Stomach smooth muscle (tissue), 2 donors: ENCODE data around the gene GRSF1.

Experiments
- H3K27ac ChIP-seq: one replicate; pipeline ENCODE4 v1.7.0; 2013; ENCODE audit warnings: mild to moderate bottlenecking, low read length, inconsistent platforms
- H3K27me3 ChIP-seq, 2 donors: one replicate each; pipeline ENCODE4 v1.7.0; 2013; ENCODE audit warnings: low read length in 2 of 2; ENCODE audit not compliant: insufficient read depth in 2 of 2, control insufficient read depth in 1 of 2
- H3K36me3 ChIP-seq, 2 donors: one replicate each; pipeline ENCODE4 v1.7.0; 2013; ENCODE audit warnings: low read length in 2 of 2; ENCODE audit not compliant: control insufficient read depth in 2 of 2, insufficient read depth in 2 of 2
- H3K4me1 ChIP-seq: one replicate; pipeline ENCODE4 v1.7.0; 2013; ENCODE audit warnings: low read length; ENCODE audit not compliant: control insufficient read depth, insufficient read depth
- H3K4me3 ChIP-seq, 2 donors: one replicate each; pipeline ENCODE4 v1.7.0; 2013; ENCODE audit warnings: low read length in 2 of 2
- H3K9ac ChIP-seq, 2 donors: one replicate each; pipeline ENCODE4 v1.7.0; 2013; ENCODE audit warnings: low read length in 2 of 2, mild to moderate bottlenecking in 1 of 2
- H3K9me3 ChIP-seq, 2 donors: one replicate each; pipeline ENCODE4 v1.7.0; 2013; ENCODE audit warnings: low read length in 2 of 2; ENCODE audit not compliant: control insufficient read depth in 2 of 2
- donor health status: healthy.
- donor health status: Pancreatic carcinoma.

The GRSF1 gene

DNA sequence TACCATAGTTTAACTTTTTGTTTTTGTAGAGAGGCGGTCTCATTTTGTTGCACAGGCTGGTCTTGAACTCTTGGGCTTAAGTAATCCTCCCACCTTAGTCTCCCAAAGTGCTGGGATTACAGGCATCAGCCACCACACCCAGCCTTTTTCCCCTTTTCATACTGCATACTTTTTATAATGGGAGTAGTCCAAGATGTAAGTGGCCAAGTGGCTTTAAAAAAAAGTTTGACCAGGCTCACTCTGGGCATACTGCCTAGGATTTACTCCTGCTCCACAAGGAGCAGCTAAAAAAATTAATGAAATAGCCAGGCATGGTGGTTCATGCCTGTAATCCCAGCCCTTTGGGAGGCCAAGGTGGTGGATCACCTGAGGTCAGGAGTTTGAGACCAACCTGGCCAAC, 6.0 kb downstream of the GRSF1 start:
- H3K9me3 ChIP-seq: no peaks in the 10 kb centered on the region
- H3K4me3 ChIP-seq: no peak overlapping the region
- H3K27me3 ChIP-seq: no peaks in the 10 kb centered on the region
- peaks cover 20% of the 10 kb centered on the region for H3K4me1 ChIP-seq
- no peak overlapping the region for H3K9ac ChIP-seq
- H3K27ac ChIP-seq: no peak overlapping the region
- peaks cover 22 to 27% of the 10 kb centered on the region in 2 donors for H3K36me3 ChIP-seq

DNA sequence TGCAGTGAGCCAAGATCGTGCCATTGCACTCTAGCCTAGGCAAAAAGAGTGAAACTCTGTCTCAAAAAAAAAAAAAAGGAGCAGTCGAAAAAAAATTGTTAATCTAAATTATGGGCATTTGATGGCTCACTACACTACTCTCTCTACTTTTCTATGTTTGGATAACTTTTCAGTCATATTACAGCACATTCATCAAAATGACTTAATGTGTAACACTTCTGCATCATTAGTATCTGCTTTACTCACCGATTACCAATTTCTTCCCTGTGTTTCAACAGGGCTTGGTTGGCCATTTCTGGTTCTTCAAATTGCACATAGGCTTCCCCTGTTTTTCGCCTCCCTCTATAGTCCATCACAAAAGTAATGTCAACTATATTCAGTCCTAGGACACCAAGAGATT, 8.4 kb downstream of the GRSF1 start:
- Histone ChIP-seq H3K4me1 (no peaks in the 10 kb centered on the region), H3K9me3 (no peaks in the 10 kb centered on the region), H3K36me3 (peaks cover 29 to 31% of the 10 kb centered on the region in 2 donors), H3K9ac (no peak overlapping the region), H3K4me3 (no peak overlapping the region), H3K27ac (no peak overlapping the region), H3K27me3 (no peaks in the 10 kb centered on the region)

DNA sequence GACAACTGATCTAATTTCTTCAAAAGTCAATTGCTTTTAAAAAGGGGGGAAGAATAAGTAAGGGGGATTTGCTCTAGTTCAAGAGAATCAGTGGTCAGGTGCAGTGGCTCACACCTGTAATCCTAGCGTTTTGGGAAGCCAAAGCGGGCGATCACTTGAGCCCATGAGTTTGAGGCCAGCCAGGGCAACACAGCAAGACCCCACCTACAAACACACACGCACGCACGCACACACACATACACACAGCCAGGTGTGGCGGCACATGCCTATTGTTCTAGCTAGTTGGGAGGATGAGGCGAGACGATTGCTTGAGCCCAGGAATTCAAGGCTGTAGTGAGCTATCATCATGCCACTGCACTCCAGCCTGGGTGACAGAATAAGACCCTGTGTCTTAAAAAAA, 9.6 kb downstream of the GRSF1 start:
- Histone ChIP-seq H3K9me3 (no peaks in the 10 kb centered on the region), H3K36me3 (peaks cover 38 to 41% of the 10 kb centered on the region in 2 donors)

DNA sequence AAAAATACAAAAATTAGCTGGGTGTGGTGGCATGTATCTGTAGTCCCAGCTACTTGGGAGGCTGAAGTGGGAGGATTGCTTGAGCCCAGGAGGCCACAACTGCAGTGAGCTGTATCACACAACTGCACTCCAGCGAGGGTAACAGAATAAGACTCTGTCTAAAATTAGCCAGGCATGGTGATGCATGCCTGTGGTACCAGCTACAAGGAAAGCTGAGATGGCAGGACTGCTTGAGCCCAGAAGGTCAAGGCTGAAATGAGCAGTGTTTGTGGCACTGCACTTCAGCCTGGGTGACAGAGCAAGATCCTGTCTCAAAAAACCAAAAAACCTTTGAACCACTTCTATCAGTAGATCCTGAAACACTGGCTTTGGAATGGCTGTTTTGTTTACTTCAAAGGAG, 10.2 kb downstream of the GRSF1 start:
- H3K4me3 ChIP-seq: no peak overlapping the region
- no peaks in the 10 kb centered on the region for H3K9me3 ChIP-seq
- peaks cover 39 to 42% of the 10 kb centered on the region in 2 donors for H3K36me3 ChIP-seq
- no peaks in the 10 kb centered on the region for H3K4me1 ChIP-seq
- H3K27ac ChIP-seq: no peak overlapping the region
- H3K9ac ChIP-seq: no peak overlapping the region
- H3K27me3 ChIP-seq: no peaks in the 10 kb centered on the region

More for the DNA sequence above, 9.6 kb downstream of the GRSF1 start:
- no peaks in the 10 kb centered on the region for H3K4me1 ChIP-seq
- H3K27me3 ChIP-seq: no peaks in the 10 kb centered on the region
- no peak overlapping the region for H3K9ac ChIP-seq
- H3K27ac ChIP-seq: no peak overlapping the region
- H3K4me3 ChIP-seq: no peak overlapping the region

DNA sequence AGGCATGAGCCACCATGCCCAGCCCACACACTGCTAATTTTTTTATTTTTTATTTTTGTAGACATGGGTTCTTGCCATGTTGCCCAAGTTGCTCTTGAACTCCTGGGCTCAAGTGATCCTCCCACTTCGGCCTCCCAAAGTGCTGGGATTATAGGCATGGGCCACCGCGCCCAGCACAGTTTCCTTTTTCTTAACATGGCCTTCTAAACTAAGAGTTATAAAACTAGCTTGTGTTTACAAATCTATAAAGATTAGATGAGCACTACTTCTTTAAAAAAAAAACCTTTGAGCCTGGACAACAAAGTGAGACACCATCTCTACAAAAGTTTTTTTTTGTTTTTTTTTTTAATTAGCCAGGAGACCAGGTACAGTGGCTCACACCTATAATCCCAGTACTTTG, 10.7 kb downstream of the GRSF1 start:
- Histone ChIP-seq H3K9me3 (no peaks in the 10 kb centered on the region), H3K27ac (no peak overlapping the region), H3K27me3 (no peaks in the 10 kb centered on the region), H3K36me3 (peaks cover 39 to 42% of the 10 kb centered on the region in 2 donors), H3K4me1 (no peaks in the 10 kb centered on the region), H3K9ac (no peak overlapping the region), H3K4me3 (no peak overlapping the region)

DNA sequence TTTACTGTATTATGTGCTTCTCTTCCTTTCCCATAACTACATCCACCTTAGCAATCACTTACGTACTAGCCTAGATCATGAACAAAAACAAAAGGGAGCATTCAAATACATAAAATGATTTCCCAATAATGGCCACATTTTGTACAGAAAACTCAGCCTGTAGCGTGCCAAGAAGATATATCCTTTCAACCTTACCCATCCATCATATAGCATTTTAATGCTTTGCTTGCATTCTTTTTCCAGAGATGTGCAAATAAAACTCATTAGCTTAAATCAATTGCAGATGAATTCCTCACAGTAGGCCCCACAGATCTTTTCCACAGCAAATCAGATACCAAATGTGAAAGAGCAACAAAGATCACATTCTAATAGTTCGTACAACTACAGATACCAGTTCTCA, 20.8 kb downstream of the GRSF1 start:
- Histone ChIP-seq H3K9ac (no peak overlapping the region), H3K36me3 (peaks cover 16 to 21% of the 10 kb centered on the region in 2 donors), H3K27me3 (no peaks in the 10 kb centered on the region), H3K4me1 (no peaks in the 10 kb centered on the region), H3K9me3 (no peaks in the 10 kb centered on the region), H3K27ac (no peak overlapping the region), H3K4me3 (no peak overlapping the region)

DNA sequence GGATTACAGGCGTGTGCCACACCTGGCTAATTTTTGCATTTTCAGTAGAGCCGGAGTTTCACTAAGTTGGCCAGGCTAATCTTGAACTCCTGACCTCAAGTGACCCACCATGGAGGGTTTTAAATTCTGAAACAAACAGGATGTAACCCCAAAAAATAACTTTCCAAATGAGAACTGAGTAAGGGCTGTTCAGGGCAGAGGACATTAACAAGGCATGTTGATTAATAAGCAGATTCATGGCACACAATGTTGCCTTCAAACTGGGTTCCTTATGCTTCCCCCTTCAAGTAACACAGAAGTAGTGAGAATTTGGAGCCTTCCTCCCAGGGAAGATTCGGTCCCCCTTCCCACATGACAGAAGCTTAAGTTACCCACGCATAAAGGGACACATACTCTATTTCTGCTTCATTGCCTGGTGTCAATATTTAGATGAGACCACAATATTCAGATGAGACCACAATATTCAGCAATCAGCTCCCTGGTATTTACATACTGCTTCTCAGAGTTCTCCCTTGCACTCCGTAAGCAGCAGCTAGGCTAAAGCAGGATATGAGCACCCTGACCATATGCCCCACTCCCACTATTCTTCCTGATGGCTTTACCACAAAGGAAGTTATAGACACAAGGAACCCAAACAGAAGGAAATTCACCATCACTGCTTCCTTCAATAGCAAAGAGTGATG, 21.4 kb downstream of the GRSF1 start:
- Histone ChIP-seq H3K9me3 (no peaks in the 10 kb centered on the region), H3K4me1 (no peaks in the 10 kb centered on the region), H3K27ac (no peak overlapping the region), H3K4me3 (no peak overlapping the region), H3K9ac (no peak overlapping the region), H3K27me3 (no peaks in the 10 kb centered on the region), H3K36me3 (peaks cover 13 to 21% of the 10 kb centered on the region in 2 donors)

DNA sequence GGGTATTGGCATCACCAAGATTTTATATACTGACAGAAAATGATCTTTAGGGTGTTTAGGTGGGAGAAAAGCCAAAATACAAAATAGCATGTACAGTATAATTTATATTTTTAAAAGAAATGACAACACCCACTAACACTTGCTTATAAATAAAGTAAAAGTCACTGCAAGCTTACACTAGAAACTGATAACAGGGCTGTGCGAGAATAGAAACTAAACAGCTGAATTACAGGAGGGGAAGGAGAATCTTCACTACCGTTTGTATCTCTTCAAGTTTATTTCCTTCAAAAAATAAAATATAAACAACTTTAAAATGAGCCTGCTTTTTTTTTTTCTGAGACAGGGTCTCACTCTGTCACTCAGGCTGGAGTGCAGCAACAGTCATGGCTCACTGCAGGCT, 22.8 kb downstream of the GRSF1 start:
- Histone ChIP-seq H3K4me1 (no peaks in the 10 kb centered on the region), H3K9ac (no peak overlapping the region), H3K36me3 (peaks cover 10 to 14% of the 10 kb centered on the region in 2 donors), H3K4me3 (no peak overlapping the region), H3K27ac (no peak overlapping the region), H3K27me3 (no peaks in the 10 kb centered on the region), H3K9me3 (no peaks in the 10 kb centered on the region)

DNA sequence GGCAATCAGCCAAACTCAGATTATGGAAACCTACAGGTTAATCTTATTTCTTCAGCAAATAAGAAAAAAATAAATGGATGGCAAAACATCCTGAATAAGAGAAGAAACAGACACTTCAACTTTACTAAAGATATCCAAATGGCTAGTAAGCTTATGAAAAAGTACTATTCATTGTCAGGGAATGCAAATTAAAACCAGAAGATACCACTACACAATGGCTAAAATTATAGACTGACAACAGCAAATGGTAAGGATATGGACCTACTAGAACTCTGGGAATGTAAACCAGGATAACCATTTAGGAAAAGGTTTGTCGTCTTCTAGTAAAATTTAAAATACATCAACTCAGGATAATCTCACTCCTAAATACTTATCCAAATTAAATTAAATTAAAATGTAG, 24.3 kb downstream of the GRSF1 start:
- Histone ChIP-seq H3K9me3 (no peaks in the 10 kb centered on the region), H3K27ac (no peak overlapping the region), H3K36me3 (peaks cover 10 to 11% of the 10 kb centered on the region in 2 donors), H3K27me3 (no peaks in the 10 kb centered on the region), H3K4me3 (no peak overlapping the region), H3K9ac (no peak overlapping the region), H3K4me1 (no peaks in the 10 kb centered on the region)

DNA sequence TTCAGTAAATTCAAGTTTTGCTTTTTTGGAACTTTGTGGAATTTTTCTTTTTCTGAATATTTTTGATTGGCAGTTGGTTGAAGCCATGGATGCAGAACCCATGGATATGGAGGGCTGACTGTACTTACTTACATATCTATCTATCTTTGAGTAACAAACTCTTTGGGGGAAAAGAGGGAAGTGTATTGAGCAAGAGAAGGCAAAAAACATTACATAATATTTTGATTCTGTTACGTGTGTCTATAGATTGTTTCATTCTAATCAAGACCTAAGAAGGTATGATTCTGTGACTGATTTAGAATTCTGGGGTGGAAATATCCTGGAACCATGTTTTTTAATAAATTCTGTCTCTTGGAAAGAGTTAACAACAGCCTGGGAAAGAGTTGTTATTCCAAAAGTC, 31.5 kb downstream of the GRSF1 start:
- no peak overlapping the region for H3K27ac ChIP-seq
- H3K36me3 ChIP-seq: peaks cover 7 to 12% of the 10 kb centered on the region in 2 donors
- no peak overlapping the region for H3K9ac ChIP-seq
- no peaks in the 10 kb centered on the region for H3K4me1 ChIP-seq
- no peak overlapping the region for H3K4me3 ChIP-seq
- no peaks in the 10 kb centered on the region for H3K27me3 ChIP-seq
- H3K9me3 ChIP-seq: no peaks in the 10 kb centered on the region

DNA sequence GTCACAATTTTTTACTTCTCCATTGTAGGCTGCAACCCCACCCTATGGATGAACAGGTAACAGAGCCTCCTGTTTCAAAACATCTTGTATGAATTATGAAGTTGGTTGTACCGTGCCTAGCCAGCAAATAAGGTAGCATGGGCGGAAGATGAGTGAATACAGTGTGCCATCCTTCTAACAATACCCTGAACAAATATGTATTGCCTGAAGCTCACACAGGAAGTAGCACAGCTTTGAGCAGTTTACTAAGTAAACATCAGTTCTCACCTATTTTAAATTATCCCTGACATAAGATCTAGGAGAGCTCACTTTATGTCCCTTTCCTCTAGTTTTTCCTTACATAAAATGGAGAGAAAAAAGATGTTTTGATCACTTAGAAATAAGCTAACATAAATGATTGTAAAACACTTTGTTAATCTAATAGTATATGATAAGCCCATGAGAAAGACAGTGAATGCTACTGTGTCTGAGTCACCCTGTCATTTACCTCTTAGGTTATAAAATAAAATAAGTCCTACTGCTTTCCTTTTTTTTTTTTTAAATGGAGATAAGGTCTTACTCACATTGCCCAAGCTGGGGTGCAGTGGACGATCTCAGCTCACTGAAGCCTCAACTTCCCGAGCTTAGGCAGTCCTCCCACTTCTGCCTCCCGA, 36.6 kb downstream of the GRSF1 start:
- Histone ChIP-seq H3K4me3 (no peak overlapping the region), H3K9ac (no peak overlapping the region), H3K36me3 (peaks cover 15 to 18% of the 10 kb centered on the region in 2 donors), H3K9me3 (no peaks in the 10 kb centered on the region), H3K27ac (no peak overlapping the region), H3K4me1 (no peaks in the 10 kb centered on the region), H3K27me3 (no peaks in the 10 kb centered on the region)
